Activated T-cell treated with anti-CD3 and anti-CD28 coated beads, Interleukin-2, amount 50 U/mL, for 24 hours (primary cell): Measurements from ENCODE around the gene BCKDHA.
A peak's percentile ranks its signal among the peaks of the same experiment; 100 is the strongest.
"Not testable (repeated sequence)": the region's sequence is repeated elsewhere in the genome, so short reads cannot be mapped to it uniquely, and the experiment has no call there.

Source experiments
- DNase-seq: peaks from one replicate; pipeline ENCODE4 v3.0.0-alpha.2; 2020
- H3K27ac Mint-ChIP-seq: 2 replicates; pipeline ENCODE4 v1.8.0; 2020; ENCODE audit warnings: mild to moderate bottlenecking, mixed read lengths
- H3K27me3 Mint-ChIP-seq: 2 replicates; pipeline ENCODE4 v1.8.0; 2020; ENCODE audit warnings: mixed read lengths
- H3K36me3 Mint-ChIP-seq: 2 replicates; pipeline ENCODE4 v1.8.0; 2020; ENCODE audit warnings: low read depth, mixed read lengths
- H3K4me1 Mint-ChIP-seq: 2 replicates; pipeline ENCODE4 v1.8.0; 2020; ENCODE audit warnings: low read depth, mixed read lengths
- H3K4me3 Mint-ChIP-seq: 2 replicates; pipeline ENCODE4 v1.8.0; 2020; ENCODE audit warnings: mild to moderate bottlenecking, moderate library complexity, mixed read lengths
- H3K9me3 Mint-ChIP-seq: 2 replicates; pipeline ENCODE4 v1.8.0; 2020; ENCODE audit warnings: mixed read lengths

Gene BCKDHA

DNA sequence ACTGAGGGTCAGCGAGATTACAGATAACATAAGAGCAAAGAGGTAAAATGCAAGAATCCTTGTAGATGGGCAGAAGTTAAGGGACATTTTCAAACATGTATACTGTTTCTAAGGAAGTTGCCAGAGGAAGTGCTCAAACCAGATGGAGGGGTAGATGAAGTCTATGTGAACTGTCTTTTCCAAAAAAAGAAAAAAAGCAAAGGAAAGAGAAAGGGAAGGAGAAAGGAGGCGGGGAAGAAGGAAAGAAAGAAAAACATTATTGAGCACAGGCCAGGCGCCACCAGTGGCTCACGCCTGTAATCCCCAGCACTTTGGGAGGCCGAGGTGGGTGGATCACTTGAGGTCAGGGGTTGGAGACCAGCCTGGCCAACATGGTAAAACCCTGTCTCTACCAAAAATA is 36.8 kb downstream of the BCKDHA start:
- peaks cover 77% of the 10 kb centered on the region for H3K36me3 Mint-ChIP-seq
- H3K27me3 Mint-ChIP-seq, result no peaks in the 10 kb centered on the region
- no peak overlapping the region for H3K4me3 Mint-ChIP-seq
- H3K9me3 Mint-ChIP-seq, result no peaks in the 10 kb centered on the region
- peaks cover 15% of the 10 kb centered on the region for H3K4me1 Mint-ChIP-seq
- peak overlapping the region; percentile 2 for H3K27ac Mint-ChIP-seq
- DNase-seq, result no peak

DNA sequence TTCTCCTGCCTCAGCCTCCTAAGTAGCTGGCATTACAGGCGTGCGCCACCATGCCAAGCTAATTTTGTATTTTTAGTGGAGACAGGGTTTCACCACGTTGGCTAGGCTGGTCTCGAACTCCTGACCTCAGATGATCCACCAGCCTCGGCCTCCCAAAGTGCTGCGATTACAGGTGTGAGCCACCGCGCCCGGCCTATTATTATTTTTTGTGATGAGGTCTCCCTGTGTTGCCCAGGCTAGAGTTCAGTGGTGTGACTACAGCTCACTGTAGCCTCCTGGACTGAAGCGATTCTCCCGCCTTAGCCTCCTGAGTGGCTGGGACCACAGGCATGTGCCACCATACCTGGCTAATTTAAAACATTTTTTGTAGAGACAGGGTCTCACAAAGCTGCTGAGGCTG is 37.8 kb downstream of the BCKDHA start:
- H3K4me3 Mint-ChIP-seq, H3K9me3 Mint-ChIP-seq, H3K27ac Mint-ChIP-seq, H3K27me3 Mint-ChIP-seq, DNase-seq: not testable (repeated sequence)
- H3K4me1 Mint-ChIP-seq, result peaks cover 20% of the 10 kb centered on the region
- H3K36me3 Mint-ChIP-seq, result peaks cover 74% of the 10 kb centered on the region

DNA sequence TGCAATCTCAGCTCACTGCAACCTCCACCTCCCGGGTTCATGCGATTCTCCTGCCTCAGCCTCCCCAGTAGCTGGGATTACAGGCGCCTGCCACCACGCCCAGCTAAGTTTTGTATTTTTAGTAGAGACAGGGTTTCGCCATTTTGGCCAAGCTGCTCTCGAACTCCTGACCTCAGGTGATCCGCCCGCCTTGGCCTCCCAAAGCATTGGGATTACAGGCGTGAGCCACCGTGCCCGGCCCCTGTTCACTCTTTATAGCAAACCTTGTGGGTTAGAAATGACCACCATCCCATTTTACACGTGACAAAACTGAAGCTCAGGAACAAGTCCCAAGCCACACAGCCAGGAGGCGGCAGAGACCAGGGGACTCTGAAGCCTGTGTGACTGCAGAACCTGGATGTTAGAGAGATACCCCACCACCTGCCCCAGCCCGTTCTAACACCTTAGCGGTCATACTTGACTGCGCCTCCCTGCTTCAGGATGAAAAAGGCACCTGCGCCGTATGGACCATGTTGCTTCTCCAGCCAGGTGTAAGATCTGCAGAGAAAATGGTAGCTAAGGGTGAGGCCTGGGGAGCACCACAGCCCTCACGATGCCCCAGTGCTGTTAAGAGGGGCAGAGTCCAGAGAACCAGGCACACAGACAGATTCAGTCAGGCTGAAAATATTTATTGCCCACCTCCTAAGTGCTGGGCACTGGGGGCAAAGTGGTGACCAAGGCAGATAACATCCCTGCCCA is 38.5 kb downstream of the BCKDHA start:
- Mint-ChIP-seq H3K4me3 (no peak overlapping the region), H3K27ac (peak overlapping the region; percentile 16), H3K9me3 (no peaks in the 10 kb centered on the region), H3K27me3 (no peaks in the 10 kb centered on the region), H3K36me3 (peaks cover 67% of the 10 kb centered on the region), H3K4me1 (peaks cover 19% of the 10 kb centered on the region)
- no peak for DNase-seq

DNA sequence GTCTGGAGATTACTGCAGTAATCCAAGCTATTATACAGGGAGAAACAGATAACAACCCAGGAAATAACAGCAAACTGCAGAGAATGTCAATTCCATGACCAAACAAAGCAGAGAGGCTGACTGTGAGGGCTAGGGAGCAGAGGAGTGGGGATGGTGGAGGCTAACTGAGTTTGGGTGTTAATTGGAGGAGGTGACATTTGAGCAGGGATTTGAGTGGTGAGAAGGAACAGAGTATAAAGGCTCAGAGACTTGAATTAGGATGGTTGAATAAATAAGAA is 39.0 kb downstream of the BCKDHA start:
- DNase-seq, result no peak
- no peak overlapping the region for H3K27ac Mint-ChIP-seq
- peaks cover 19% of the 10 kb centered on the region for H3K4me1 Mint-ChIP-seq
- H3K36me3 Mint-ChIP-seq, result peaks cover 62% of the 10 kb centered on the region
- H3K9me3 Mint-ChIP-seq, result no peaks in the 10 kb centered on the region
- no peak overlapping the region for H3K4me3 Mint-ChIP-seq
- no peaks in the 10 kb centered on the region for H3K27me3 Mint-ChIP-seq

DNA sequence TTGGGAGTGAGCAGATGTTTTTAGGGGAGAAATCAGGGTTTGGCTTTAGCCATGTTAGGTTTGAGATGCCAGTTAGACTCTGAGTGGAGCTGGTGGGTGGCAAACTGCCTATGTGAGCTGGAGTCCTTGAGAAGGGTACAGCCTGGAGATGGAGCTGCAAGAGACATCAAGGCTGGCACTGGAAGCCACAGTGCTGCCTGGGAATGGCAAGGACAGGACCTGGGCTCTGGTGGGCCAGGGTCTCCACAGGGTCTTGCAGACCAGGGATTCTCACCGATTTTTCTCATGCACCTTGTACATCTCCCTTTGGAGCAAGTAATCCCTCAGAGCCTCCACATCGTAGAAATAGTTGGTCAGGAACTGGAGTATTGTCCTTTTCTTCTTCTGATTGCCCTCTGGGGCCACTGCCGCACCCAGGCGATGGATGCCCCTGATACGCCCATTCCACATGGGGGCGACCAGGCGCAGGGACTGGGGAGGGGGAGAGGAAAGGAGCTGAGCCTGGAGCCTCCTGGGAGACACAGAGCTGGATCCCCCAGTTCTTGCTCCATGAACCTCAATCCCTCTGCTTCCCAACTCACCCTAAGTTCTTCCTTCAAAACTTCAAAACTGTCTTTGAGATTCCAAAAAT is 40.4 kb downstream of the BCKDHA start:
- no peaks in the 10 kb centered on the region for H3K9me3 Mint-ChIP-seq
- H3K4me3 Mint-ChIP-seq, result no peak overlapping the region
- peaks cover 47% of the 10 kb centered on the region for H3K36me3 Mint-ChIP-seq
- no peak for DNase-seq
- H3K4me1 Mint-ChIP-seq, result peaks cover 19% of the 10 kb centered on the region
- no peaks in the 10 kb centered on the region for H3K27me3 Mint-ChIP-seq
- peak overlapping the region; percentile 70 for H3K27ac Mint-ChIP-seq

DNA sequence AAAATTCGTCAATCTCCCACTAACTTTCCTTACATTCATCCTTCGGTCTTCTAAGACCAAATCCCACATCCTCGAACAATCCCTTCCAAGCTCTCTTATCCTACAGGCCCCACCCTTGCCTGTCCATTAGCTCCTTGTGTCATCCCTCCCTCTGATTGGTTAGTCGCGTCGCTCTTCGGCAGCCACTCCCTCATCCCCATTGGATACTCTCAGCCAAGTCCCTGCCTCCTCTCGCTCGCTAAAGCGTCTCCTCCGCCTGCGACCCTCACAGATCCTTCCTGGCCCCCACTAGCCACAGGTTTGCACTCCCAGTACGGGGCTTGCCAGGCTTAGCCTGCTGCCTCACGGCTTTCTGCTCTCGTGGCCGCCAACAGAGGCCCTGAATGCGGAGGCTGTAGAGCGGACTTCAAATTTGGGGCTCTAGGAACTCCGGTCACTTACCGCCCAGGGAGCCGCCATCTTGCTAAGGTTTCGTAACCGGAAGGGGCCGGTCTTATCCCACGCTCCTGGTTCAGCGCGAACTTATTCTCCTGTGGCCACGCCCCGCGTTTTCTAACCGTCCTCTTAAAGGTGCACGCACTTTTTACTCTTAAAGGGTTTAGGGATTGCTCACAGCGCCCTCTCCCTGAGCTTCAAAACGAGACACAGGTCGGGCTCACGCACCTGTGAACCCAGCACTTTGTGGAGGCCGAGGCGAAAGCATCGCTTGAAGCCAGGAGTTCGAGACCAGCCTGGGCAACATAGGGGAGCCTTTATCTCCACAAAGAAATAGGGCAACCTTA is 42.0 kb downstream of the BCKDHA start, which contains the start of gene DMAC2:
DMAC2 (minus strand) TSS at position 472 of the 782 bp plus-strand sequence; CDS start at position 459, 13 bp downstream.
- H3K4me3 Mint-ChIP-seq, result no peak within 1 kb of the TSS
- peaks cover 19% of the 10 kb centered on the region for H3K4me1 Mint-ChIP-seq
- no peaks in the 10 kb centered on the region for H3K27me3 Mint-ChIP-seq
- peaks cover 35% of the 10 kb centered on the region for H3K36me3 Mint-ChIP-seq
- no peaks in the 10 kb centered on the region for H3K9me3 Mint-ChIP-seq
- peak; percentile 94 for DNase-seq
- H3K27ac Mint-ChIP-seq, result peak within 1 kb of the TSS; percentile 66

DNA sequence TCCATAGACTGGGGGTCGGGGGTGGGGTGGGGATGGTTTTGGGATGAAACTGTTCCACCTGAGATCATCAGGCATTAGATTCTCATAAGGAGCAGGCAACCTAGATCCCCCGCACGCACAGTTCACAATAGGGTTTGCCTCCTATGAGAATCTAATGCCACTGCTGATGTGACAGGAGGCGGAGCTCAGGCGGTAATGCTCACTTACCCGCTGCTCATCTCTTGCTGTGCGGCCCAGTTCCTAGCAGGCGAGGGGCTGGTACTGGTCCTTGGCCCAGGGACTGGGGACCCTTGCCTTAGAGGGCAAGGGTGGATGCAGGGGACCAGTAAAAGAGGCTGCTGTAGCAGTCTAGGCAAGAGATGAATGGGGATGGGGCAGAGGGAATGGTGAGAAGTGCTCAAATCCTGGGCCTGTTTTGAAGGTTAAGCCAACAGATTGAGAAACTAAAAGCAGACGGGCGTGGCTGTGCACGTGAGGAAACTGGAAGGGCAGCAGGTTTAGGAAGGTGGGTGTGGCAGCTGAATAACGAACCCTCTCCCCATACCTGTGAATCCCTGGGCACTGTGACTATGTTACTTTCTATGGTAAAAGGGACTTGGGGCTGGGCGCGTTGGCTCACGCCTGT is 43.8 kb downstream of the BCKDHA start:
- H3K27me3 Mint-ChIP-seq, result no peaks in the 10 kb centered on the region
- no peaks in the 10 kb centered on the region for H3K9me3 Mint-ChIP-seq
- DNase-seq, result no peak
- peaks cover 22% of the 10 kb centered on the region for H3K36me3 Mint-ChIP-seq
- peaks cover 19% of the 10 kb centered on the region for H3K4me1 Mint-ChIP-seq
- no peak overlapping the region for H3K27ac Mint-ChIP-seq
- H3K4me3 Mint-ChIP-seq, result no peak overlapping the region

DNA sequence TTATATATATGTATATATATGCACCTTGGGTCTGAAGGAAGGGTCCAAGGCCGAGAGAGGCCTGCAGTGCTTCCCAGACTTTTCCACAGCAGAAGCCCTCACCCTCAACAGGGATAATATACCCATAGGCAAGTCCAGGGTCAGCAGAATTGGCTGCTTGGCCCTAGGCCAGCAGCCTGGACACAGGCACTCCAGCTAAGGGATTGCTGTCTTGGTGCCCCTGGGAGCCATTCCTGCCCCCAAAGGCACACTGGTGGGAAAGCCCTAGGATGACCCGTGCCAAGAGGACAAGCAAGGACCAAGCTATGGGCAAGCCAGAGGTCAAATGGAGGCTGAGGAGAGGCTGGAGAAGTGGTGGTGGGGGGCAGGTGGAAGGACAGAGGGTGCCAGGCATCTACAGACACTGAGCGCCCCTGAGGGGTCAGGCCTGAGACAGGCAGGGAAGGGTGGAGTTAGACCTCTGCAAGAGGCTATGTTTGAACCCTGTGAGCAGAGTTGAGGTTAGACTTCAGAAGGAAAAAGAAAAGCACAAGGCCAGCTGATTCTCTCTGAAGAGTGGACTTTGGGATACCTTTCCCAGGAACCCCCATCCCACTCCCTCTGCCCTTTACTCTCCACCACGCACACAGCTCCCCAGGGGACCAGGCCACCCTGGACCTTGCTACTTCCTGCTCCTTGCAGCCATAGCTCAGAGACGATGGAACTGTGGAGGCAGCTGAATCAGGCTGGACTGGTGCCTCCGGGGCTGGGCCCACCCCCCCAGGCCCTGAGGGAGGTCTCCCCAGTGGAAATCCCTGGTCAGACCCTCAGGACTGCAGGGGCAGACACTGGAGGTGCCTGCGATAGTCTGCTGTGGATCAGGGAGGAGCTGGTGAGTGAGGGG is 45.1 kb downstream of the BCKDHA start, which contains the start of gene ERICH4:
ERICH4 (plus strand) TSS at position 684 of the 883 bp plus-strand sequence; CDS start at position 698, 14 bp downstream.
- Mint-ChIP-seq H3K9me3 (no peaks in the 10 kb centered on the region), H3K4me1 (peaks cover 16% of the 10 kb centered on the region), H3K27ac (peak within 1 kb of the TSS; percentile 3), H3K36me3 (peaks cover 10% of the 10 kb centered on the region), H3K4me3 (no peak within 1 kb of the TSS), H3K27me3 (peaks cover 7% of the 10 kb centered on the region)
- no peak for DNase-seq

DNA sequence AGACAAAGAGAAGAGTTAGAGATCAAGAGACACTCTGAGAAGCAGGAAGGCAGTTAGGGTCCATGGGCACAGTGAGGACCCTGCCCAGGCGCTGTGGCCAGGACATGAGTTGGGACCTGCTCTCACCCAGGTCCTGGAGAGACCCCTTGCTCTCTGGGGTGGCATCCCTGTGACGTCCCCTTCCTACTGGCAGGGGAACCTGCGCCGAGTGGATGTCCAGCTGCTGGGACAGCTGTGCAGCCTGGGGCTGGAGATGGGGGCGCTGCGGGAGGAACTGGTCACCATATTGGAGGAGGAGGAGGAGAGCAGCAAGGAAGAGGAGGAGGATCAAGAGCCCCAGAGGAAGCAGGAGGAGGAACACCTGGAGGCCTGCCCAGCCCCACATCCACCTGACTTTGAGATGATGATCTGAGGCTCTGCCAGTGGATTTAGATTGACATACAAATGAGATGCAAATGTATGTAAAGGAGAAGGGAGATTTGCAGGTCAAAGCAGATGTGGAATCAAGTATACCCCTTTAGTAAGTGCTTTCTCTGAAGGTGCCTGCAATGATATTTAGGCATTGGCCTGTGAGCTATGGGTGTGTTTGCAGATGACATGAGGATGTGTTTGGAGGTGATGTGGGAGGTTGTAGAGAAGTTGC is 46.3 kb downstream of the BCKDHA start:
- DNase-seq, result no peak
- H3K27me3 Mint-ChIP-seq, result peaks cover 9% of the 10 kb centered on the region
- no peaks in the 10 kb centered on the region for H3K9me3 Mint-ChIP-seq
- no peak overlapping the region for H3K4me3 Mint-ChIP-seq
- no peaks in the 10 kb centered on the region for H3K36me3 Mint-ChIP-seq
- no peak overlapping the region for H3K27ac Mint-ChIP-seq
- peaks cover 7% of the 10 kb centered on the region for H3K4me1 Mint-ChIP-seq

DNA sequence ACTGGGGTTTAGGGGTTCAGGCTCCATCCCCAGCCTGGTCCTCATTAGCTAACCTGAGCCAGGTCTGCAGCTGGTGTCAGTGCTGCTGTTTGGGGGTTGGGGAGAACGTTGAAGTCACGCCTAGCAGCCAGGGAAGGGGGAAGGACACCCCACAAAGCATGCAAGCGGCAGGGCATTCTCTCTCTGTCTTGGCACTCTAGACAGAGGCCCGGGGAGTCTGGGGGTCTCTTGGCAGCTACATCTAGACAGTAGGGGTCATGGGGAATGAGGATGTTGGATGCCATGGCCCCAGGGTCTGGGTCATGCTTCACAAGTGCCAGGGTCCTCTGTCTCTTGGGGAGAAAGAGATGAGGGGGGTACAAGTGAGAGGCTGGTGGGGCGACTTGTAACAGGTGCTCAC is 48.0 kb downstream of the BCKDHA start:
- Mint-ChIP-seq H3K27me3 (peaks cover 9% of the 10 kb centered on the region), H3K27ac (no peak overlapping the region), H3K4me3 (no peak overlapping the region), H3K4me1 (peaks cover 9% of the 10 kb centered on the region), H3K36me3 (no peaks in the 10 kb centered on the region), H3K9me3 (no peaks in the 10 kb centered on the region)
- DNase-seq, result no peak

DNA sequence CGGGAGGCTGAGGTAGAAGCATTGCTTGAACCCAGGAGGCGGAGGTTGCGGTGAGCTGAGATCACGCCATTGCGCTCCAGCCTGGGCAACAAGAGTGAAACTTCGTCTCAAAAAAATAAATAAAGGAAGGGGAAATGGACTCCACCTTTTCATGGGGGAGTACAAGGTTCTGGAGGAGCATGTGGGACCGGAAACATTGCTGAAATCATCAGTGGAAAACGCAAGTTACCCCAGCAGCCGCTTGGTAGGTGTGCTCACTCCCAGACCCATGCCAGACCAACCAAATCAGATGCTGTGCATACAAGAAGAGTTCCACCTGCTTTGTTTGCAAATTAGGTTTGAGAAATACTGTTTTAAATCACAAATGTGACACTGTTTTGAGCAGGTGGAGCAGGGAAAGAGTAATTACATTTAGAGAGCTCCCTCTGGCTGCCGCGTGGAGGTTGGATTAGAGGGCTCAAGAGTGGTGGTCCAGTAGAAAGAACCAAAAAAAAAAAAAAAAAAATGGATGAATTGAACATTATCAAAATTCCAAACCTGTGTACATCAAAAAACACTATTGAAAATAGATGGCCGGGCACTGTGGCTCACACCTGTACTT is 50.2 kb downstream of the BCKDHA start:
- no peak overlapping the region for H3K4me3 Mint-ChIP-seq
- H3K4me1 Mint-ChIP-seq, result peaks cover 9% of the 10 kb centered on the region
- no peak for DNase-seq
- H3K27ac Mint-ChIP-seq, result no peak overlapping the region
- H3K36me3 Mint-ChIP-seq, result no peaks in the 10 kb centered on the region
- no peaks in the 10 kb centered on the region for H3K9me3 Mint-ChIP-seq
- peaks cover 9% of the 10 kb centered on the region for H3K27me3 Mint-ChIP-seq

DNA sequence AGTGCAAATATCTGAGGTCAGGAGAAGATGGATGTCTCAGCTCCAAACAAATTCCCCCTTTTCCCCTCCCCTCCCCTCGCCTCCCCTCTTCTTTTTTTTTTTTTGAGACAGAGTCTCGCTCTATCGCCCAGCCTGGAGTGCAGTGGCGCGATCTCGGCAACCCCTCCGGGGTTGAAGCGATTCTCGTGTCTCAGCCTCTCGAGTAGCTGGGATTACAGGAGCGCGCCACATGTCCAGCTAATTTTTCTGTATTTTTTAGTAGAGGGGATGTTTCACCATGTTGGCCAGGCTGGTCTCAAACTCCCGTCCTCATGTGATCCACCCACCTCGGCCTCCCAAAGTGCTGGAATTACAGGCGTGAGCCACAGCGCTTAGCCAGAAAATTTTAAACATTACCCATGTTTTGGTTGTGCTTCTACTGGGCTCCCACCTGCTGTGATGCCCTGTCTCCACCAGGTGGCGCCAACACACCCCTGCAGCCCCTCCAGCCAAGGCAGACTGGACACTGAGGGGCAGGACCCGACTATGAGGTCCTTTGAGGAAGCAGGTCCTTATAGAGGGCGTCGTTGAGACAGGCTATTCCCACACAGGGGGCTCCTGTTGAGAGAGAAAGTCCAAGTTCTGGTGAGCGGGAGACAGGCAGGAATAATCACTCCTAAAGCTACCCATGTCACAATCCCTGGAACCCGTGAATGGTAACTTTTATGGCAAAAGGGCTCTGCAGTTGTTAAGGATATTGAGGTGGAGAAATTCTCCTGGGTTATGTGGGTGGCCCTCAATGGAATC is 51.7 kb downstream of the BCKDHA start:
- H3K4me1 Mint-ChIP-seq, result peaks cover 9% of the 10 kb centered on the region
- peak overlapping the region; percentile 63 for H3K27ac Mint-ChIP-seq
- no peaks in the 10 kb centered on the region for H3K36me3 Mint-ChIP-seq
- peaks cover 9% of the 10 kb centered on the region for H3K27me3 Mint-ChIP-seq
- DNase-seq, result peak; percentile 86
- H3K4me3 Mint-ChIP-seq, result peak overlapping the region; percentile 75
- no peaks in the 10 kb centered on the region for H3K9me3 Mint-ChIP-seq

DNA sequence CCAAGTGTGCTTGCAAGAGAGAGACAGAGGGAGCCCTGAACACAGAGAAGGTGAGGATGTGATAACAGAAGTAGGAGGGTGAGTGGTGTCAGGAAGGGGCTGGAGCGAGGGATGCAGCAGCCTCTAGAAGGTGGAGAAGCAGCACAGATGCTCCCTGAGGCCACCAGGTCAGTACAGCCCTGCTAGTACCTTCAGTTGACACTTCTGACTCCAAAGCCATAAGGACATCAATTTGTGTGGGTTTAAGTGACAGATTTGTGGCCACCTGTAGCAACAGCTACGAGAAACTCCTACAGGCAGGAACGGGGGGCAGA is 52.2 kb downstream of the BCKDHA start:
- no peak overlapping the region for H3K4me3 Mint-ChIP-seq

More for the DNA sequence above, 52.2 kb downstream of the BCKDHA start:
- Mint-ChIP-seq H3K4me1 (peaks cover 9% of the 10 kb centered on the region), H3K27ac (peak overlapping the region; percentile 63), H3K36me3 (no peaks in the 10 kb centered on the region), H3K9me3 (no peaks in the 10 kb centered on the region), H3K27me3 (peaks cover 9% of the 10 kb centered on the region)
- no peak for DNase-seq
